Left lung (tissue), 10 donors: Measurements from ENCODE around the gene SMIM1. TPM values are rescaled to one million over a fixed set of nuclear protein-coding genes. Genes with fewer than 3 reads are reported as not detected.

Source experiments
- ATAC-seq: fragments of 200-7000 bp; cut with Tn5 transposase; one replicate; pipeline ENCODE4 v1.9.1; 2020; ENCODE audit warnings: moderate library complexity
- DNase-seq, 4 donors: peaks; one replicate each; pipeline ENCODE4 v3.0.0-alpha.2; 2013 to 2020
- H3K27ac ChIP-seq, 2 donors: fragments of 200-600 bp; sonication (generic) in 1 of 2; one replicate each; pipeline versions ENCODE4 v1.5.0 to v1.8.0; 2020 to 2021
- H3K27me3 ChIP-seq, 2 donors: fragments of 200-600 bp; sonication (generic) in 1 of 2; one replicate each; pipeline versions ENCODE4 v1.5.0 to v1.8.0; 2020 to 2021
- H3K36me3 ChIP-seq, 2 donors: fragments of 200-600 bp; sonication (generic) in 1 of 2; one replicate each; pipeline versions ENCODE4 v1.5.0 to v1.8.0; 2020 to 2021
- H3K4me1 ChIP-seq, 2 donors: fragments of 200-600 bp; one replicate each; pipeline ENCODE4 v1.8.0; 2021
- H3K4me3 ChIP-seq, 2 donors: fragments of 200-600 bp; sonication (generic) in 1 of 2; one replicate each; pipeline versions ENCODE4 v1.5.0 to v1.8.0; 2020 to 2021; ENCODE audit warnings: mild to moderate bottlenecking in 1 of 2
- H3K9me3 ChIP-seq, 2 donors: fragments of 200-600 bp; sonication (generic) in 1 of 2; one replicate each; pipeline versions ENCODE4 v1.5.0 to v1.8.0; 2020 to 2021
- intact Hi-C, 2 donors: fragments of 100-400 bp; cut with DNase I; formaldehyde crosslinking; loops; one replicate each; pipeline versions ENCODE4 v1.11.2 to v1.14.2; 2022
- polyA plus RNA-seq, 6 donors: library from polyadenylated mRNA; unstranded; fragments of 120-200 nt; gene quantifications; one replicate each; pipeline ENCODE4 v1.2.1, GENCODE V29; 2013; ENCODE audit not compliant: insufficient read length in 6 of 6
- total RNA-seq, 2 donors: library from RNA; stranded (reverse); fragmentation: NEBNext Ultra II Directional; extraction: Animal tissue kit (Norgen Biotek cat#: 25700); gene quantifications; one replicate each; pipeline ENCODE4 v1.2.1, GENCODE V29; 2021
- TF ChIP-seq, protein P1 (sequence below), 2 donors: fragments of 200-600 bp; sonication (generic) in 1 of 2; IDR thresholded peaks; one replicate each; pipeline versions ENCODE4 v1.5.0 to v1.8.0; 2021; ENCODE audit warnings: antibody characterized with exemption in 2 of 2
- donor health status: DM: no; HTN: yes; CAD: no.
- donor health status: DM: no; HTN: no; CAD: no.

Gene SMIM1
- total and polyA plus RNA-seq, 8 donors = 1.6 to 7.4 (median 5.5) TPM

GRCh38 chr1:3762873-3763228 lies 9.7 kb upstream of the SMIM1 start:
- intact Hi-C loops = no loop called here
- no peak for ATAC-seq
- no peaks in the 10 kb centered on the region for H3K9me3 ChIP-seq

GRCh38 chr1:3763351-3764125 lies 9.0 kb upstream of the SMIM1 start:
- DNase-seq (peak in 1 of 4 donors; percentile 67), ATAC-seq (no peak)
- Histone ChIP-seq H3K4me3 (no peak overlapping the region), H3K4me1 (no peaks in the 10 kb centered on the region), H3K27ac (no peak overlapping the region), H3K27me3 (peaks cover 0 to 47% of the 10 kb centered on the region in 2 donors), H3K9me3 (no peaks in the 10 kb centered on the region), H3K36me3 (no peaks in the 10 kb centered on the region)
- intact Hi-C loops = no loop called here
- TF ChIP-seq, protein P1, sequence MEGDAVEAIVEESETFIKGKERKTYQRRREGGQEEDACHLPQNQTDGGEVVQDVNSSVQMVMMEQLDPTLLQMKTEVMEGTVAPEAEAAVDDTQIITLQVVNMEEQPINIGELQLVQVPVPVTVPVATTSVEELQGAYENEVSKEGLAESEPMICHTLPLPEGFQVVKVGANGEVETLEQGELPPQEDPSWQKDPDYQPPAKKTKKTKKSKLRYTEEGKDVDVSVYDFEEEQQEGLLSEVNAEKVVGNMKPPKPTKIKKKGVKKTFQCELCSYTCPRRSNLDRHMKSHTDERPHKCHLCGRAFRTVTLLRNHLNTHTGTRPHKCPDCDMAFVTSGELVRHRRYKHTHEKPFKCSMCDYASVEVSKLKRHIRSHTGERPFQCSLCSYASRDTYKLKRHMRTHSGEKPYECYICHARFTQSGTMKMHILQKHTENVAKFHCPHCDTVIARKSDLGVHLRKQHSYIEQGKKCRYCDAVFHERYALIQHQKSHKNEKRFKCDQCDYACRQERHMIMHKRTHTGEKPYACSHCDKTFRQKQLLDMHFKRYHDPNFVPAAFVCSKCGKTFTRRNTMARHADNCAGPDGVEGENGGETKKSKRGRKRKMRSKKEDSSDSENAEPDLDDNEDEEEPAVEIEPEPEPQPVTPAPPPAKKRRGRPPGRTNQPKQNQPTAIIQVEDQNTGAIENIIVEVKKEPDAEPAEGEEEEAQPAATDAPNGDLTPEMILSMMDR (IDR thresholded peaks at IDR 0.05) = no peak

More at GRCh38 chr1:3762873-3763228, 9.7 kb upstream of the SMIM1 start:
- H3K36me3 ChIP-seq = no peaks in the 10 kb centered on the region
- H3K27ac ChIP-seq = no peak overlapping the region
- DNase-seq = peak in 1 of 4 donors; percentile 79
- H3K4me1 ChIP-seq = no peaks in the 10 kb centered on the region
- TF ChIP-seq, protein P1 (IDR thresholded peaks at IDR 0.05) = no peak
- peaks cover 0 to 46% of the 10 kb centered on the region in 2 donors for H3K27me3 ChIP-seq
- no peak overlapping the region for H3K4me3 ChIP-seq

DNA sequence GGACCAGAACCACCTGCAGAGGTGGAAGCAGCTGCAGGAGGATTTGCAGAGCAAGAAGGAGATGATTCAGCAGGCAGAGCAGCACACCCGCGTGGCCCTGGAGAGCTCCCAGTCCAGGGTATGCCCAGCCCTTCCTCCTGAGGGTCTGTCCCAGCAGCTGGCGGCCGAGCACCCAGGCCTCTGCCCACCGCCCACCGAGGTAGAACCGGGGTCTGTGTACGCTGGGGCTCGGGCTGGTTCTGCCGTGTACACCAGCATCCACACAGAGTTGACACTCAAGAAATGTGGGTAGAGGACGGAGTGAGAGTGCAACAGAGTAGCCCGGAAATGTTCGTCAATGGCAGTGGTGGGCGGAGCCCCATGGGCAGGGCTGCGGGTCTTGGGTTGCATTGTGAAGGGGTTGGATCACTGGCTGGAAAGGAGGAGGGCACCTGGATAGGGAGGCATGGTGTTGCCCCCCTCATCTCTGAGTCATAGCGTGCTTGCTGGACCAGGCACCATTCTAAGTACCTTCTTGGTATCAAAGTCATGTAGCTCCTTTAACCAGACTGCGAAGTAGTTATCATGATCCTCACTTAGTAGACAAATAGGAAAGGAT lies 5.1 kb upstream of the SMIM1 start:
- intact Hi-C loops = no loop called here
- H3K9me3 ChIP-seq = no peaks in the 10 kb centered on the region
- no peak for ATAC-seq

DNA sequence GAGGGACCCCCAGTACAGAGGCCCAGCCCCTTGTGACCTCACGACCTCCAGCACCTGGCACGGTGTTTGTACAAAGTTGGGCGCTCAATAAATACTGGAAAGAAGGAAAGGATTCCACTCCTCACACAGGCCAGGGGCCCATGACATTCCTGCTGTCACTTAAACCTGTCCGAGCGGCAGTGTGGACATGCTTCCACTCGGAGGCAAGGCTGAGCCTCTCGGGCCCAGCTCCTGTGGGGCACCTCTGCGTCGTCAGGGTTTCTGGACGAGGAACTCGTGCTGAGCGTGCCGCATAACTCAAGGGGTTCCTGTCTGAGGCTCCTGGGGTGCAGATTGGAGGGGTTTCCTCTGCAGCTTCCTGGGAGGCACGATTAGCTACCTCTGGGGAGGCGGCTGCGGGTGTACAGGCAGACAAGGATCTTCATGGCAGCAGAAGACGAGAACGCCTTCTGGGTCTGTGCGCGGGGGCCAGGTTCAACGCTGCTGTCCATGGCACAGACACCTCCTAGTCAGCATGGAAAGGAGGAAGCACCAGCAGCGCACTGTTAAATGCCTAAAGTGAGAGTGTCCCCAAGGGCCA lies 3.6 kb upstream of the SMIM1 start:
- ATAC-seq (no peak), DNase-seq (peak in 1 of 4 donors; percentile 55)
- TF ChIP-seq, protein P1 (IDR thresholded peaks at IDR 0.05) = no peak
- H3K27me3 ChIP-seq = peaks cover 0 to 54% of the 10 kb centered on the region in 2 donors
- no peak overlapping the region for H3K27ac ChIP-seq
- H3K9me3 ChIP-seq = no peaks in the 10 kb centered on the region
- peaks cover 4 to 13% of the 10 kb centered on the region in 2 donors for H3K4me1 ChIP-seq
- no peak overlapping the region for H3K4me3 ChIP-seq
- no peaks in the 10 kb centered on the region for H3K36me3 ChIP-seq
- intact Hi-C loops = no loop called here

More for the DNA sequence above, 5.1 kb upstream of the SMIM1 start:
- Histone ChIP-seq H3K27ac (no peak overlapping the region), H3K27me3 (peaks cover 0 to 56% of the 10 kb centered on the region in 2 donors), H3K4me1 (peaks cover 4 to 9% of the 10 kb centered on the region in 2 donors), H3K4me3 (no peak overlapping the region), H3K36me3 (no peaks in the 10 kb centered on the region)
- peak in 1 of 4 donors; percentile 55 for DNase-seq
- TF ChIP-seq, protein P1 (IDR thresholded peaks at IDR 0.05) = no peak
